Astrocyte (in vitro differentiated cells and primary cell): ENCODE measurements around the gene COA7. TPM values are rescaled to one million over a fixed set of nuclear protein-coding genes. Genes with fewer than 3 reads are reported as not detected.

Source experiments
- DNase-seq: peaks from one replicate; pipeline ENCODE4 v3.0.0-alpha.2; 2010; ENCODE audit warnings: low read depth
- FAIRE-seq: peaks from 2 replicates; lab custom pipeline; 2011; peaks lifted over from hg19 to GRCh38; lab: Jason Lieb, UNC
- H2AFZ ChIP-seq: 2 replicates; pipeline ENCODE4 v1.6.0; 2012; ENCODE audit warnings: low read depth, low read length, inconsistent platforms
- H3K27ac ChIP-seq: 2 replicates; pipeline ENCODE4 v1.5.1; 2011; ENCODE audit warnings: low read depth, low read length, inconsistent platforms
- H3K27me3 ChIP-seq: 2 replicates; pipeline ENCODE4 v1.6.0; 2011; ENCODE audit warnings: low read length, inconsistent platforms; ENCODE audit not compliant: insufficient read depth
- H3K36me3 ChIP-seq: 2 replicates; pipeline ENCODE4 v1.5.1; 2011; ENCODE audit warnings: low read length, inconsistent platforms; ENCODE audit not compliant: insufficient read depth
- H3K4me1 ChIP-seq: 2 replicates; pipeline ENCODE4 v1.5.1; 2011; ENCODE audit warnings: low read length, inconsistent platforms; ENCODE audit not compliant: insufficient read depth
- H3K4me2 ChIP-seq: 2 replicates; pipeline ENCODE4 v1.6.0; 2012; ENCODE audit warnings: low read length, inconsistent platforms
- H3K4me3 ChIP-seq: 2 replicates; pipeline ENCODE4 v1.5.1; 2011; ENCODE audit warnings: low read depth, mild to moderate bottlenecking, low read length, inconsistent platforms; ENCODE audit not compliant: insufficient read depth
- H3K79me2 ChIP-seq: 2 replicates; pipeline ENCODE4 v1.6.0; 2012; ENCODE audit warnings: mild to moderate bottlenecking, low read length, inconsistent platforms; ENCODE audit not compliant: insufficient read depth
- H3K9ac ChIP-seq: 2 replicates; pipeline ENCODE4 v1.6.0; 2012; ENCODE audit warnings: mild to moderate bottlenecking, low read length, inconsistent platforms
- H3K9me3 ChIP-seq: 2 replicates; pipeline ENCODE4 v1.5.1; 2012; ENCODE audit warnings: low read depth, mild to moderate bottlenecking, low read length, inconsistent platforms; ENCODE audit not compliant: insufficient read depth
- H4K20me1 ChIP-seq: 2 replicates; pipeline ENCODE4 v1.6.0; 2012; ENCODE audit warnings: low read length, inconsistent platforms; ENCODE audit not compliant: insufficient read depth
- H3K27ac Mint-ChIP-seq: one replicate; pipeline ENCODE4 v1.8.0; 2021; ENCODE audit warnings: mild to moderate bottlenecking, mixed read lengths; ENCODE audit not compliant: unreplicated experiment
- H3K27me3 Mint-ChIP-seq: one replicate; pipeline ENCODE4 v1.8.0; 2021; ENCODE audit warnings: low read depth, mixed read lengths; ENCODE audit not compliant: unreplicated experiment
- H3K36me3 Mint-ChIP-seq: one replicate; pipeline ENCODE4 v1.8.0; 2021; ENCODE audit warnings: low read depth, mixed read lengths; ENCODE audit not compliant: unreplicated experiment
- H3K4me1 Mint-ChIP-seq: one replicate; pipeline ENCODE4 v1.8.0; 2021; ENCODE audit warnings: low read depth, mixed read lengths; ENCODE audit not compliant: unreplicated experiment
- H3K4me3 Mint-ChIP-seq: one replicate; pipeline ENCODE4 v1.8.0; 2021; ENCODE audit warnings: mild to moderate bottlenecking, moderate library complexity, mixed read lengths; ENCODE audit not compliant: unreplicated experiment
- H3K9me3 Mint-ChIP-seq: one replicate; pipeline ENCODE4 v1.8.0; 2021; ENCODE audit warnings: mild to moderate bottlenecking, mixed read lengths; ENCODE audit not compliant: unreplicated experiment
- EZH2 ChIP-seq: IDR thresholded peaks from 2 replicates; pipeline ENCODE4 v1.6.1; 2012; ENCODE audit warnings: mild to moderate bottlenecking, low read length, inconsistent platforms; ENCODE audit not compliant: insufficient read depth
- total RNA-seq: library from RNA; stranded (reverse); gene quantifications from 2 replicates; pipeline ENCODE4 v1.2.1, GENCODE V29; 2021
- TF ChIP-seq, protein P1 (sequence below): IDR thresholded peaks from 2 replicates; pipeline ENCODE4 v1.5.1; 2011; ENCODE audit warnings: low read depth, mild to moderate bottlenecking, inconsistent platforms, low read length, moderate library complexity; ENCODE audit not compliant: insufficient read depth

COA7 gene
- total RNA-seq, 1 donor from 2014 or later, result 18.4 TPM

DNA sequence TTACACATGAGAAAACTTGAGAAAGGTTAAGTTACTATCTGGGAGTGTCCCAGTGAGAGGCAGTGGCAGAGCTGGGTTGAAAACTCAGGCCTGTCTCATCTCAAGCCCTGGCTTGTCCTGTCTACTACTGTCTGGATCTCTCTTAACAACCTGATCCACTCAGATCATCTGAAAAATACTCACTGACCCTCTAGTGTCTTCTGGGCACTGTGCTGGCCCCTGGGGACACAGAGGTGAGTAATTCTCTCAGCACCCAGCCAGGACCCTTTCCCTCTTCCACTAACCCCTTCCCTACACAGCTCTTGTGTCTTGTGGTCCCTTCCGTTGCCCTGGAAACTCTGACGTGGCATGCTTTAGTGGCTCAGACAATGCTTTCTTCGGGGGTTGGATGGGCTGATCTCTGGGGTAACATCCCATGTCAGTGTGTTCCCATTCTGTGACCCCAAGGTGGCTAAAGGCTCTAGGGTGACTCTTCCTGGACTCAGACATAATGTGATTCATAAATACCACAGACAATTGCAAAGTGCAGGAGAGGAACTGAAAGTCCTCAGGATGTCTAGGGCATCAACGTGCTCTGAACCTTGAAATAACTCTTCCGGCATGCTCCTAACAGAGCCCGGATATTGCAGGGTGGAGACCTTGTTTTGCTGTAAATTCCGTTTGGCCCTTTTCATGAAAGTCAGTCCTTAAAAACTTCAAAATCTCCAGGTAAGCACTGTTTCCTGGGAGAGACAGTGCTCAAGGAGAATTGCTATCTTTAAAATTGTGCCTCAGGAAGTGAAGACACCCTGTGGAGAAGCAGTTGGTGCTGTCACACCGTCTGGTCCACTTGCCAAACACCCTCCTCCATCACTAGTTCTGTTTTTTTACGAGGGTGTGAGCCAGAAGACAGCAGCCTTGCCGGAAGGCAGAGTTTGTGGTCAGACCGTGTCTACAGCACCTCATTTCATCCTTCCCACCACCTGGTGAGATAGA, 61.1 kb downstream of the COA7 start:
- no peak for FAIRE-seq
- no peak overlapping the region for H3K27ac ChIP-seq

DNA sequence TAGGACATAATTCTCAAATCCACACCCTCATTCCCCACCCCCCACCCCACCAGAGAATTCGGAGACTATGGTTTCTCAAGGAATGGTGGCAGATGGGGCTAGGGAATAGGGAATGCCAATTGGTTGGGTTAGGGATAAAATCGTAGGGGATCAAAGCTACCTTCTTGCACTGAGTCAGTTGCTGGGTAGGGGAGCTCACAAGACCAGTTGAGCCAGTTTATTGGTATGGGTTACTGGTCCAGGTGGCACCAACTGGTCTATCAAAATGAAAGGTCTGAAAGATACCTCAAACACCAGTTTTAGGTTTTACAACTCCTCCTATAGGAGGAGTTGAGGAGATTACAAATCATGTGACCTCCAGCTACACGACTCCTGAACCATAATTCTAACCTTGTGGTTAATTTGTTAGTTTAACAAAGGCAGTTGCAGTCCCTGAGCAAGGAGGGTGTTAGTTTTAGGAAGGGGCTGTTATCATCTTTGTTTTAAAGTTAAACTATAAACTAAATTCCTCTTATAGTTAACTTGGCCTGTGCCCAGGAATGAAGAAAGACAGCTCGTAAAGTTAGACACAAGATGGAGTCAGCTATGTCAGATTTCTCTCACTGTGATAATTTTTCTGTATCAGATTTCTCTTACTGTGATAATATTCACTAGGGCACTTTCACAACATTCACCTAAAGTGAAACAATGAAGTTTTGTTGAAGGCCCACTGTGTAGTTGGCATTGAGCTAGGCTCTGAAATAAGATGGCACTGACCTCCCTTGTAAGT, 62.6 kb downstream of the COA7 start:
- no peak overlapping the region for H3K27ac ChIP-seq
- peaks cover 9% of the 10 kb centered on the region for H3K4me1 Mint-ChIP-seq
- no peak overlapping the region for H3K4me3 ChIP-seq
- H3K36me3 ChIP-seq, result no peaks in the 10 kb centered on the region
- H3K27me3 Mint-ChIP-seq, result peaks cover 43% of the 10 kb centered on the region
- DNase-seq, result no peak
- H3K9me3 ChIP-seq, result no peaks in the 10 kb centered on the region
- FAIRE-seq, result no peak
- H3K27me3 ChIP-seq, result peaks cover 32% of the 10 kb centered on the region
- H3K27ac Mint-ChIP-seq, result no peak overlapping the region
- no peaks in the 10 kb centered on the region for H4K20me1 ChIP-seq
- H3K4me2 ChIP-seq, result no peak overlapping the region
- H3K4me1 ChIP-seq, result no peaks in the 10 kb centered on the region
- peaks cover 9% of the 10 kb centered on the region for H3K9me3 Mint-ChIP-seq
- H3K36me3 Mint-ChIP-seq, result no peaks in the 10 kb centered on the region
- H3K79me2 ChIP-seq, result no peaks in the 10 kb centered on the region
- H2AFZ ChIP-seq, result no peak overlapping the region
- no peak overlapping the region for H3K9ac ChIP-seq
- no peak overlapping the region for H3K4me3 Mint-ChIP-seq
- TF ChIP-seq, protein P1, sequence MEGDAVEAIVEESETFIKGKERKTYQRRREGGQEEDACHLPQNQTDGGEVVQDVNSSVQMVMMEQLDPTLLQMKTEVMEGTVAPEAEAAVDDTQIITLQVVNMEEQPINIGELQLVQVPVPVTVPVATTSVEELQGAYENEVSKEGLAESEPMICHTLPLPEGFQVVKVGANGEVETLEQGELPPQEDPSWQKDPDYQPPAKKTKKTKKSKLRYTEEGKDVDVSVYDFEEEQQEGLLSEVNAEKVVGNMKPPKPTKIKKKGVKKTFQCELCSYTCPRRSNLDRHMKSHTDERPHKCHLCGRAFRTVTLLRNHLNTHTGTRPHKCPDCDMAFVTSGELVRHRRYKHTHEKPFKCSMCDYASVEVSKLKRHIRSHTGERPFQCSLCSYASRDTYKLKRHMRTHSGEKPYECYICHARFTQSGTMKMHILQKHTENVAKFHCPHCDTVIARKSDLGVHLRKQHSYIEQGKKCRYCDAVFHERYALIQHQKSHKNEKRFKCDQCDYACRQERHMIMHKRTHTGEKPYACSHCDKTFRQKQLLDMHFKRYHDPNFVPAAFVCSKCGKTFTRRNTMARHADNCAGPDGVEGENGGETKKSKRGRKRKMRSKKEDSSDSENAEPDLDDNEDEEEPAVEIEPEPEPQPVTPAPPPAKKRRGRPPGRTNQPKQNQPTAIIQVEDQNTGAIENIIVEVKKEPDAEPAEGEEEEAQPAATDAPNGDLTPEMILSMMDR, result no peak
- no peak for TF ChIP-seq EZH2

More for the DNA sequence above, 61.1 kb downstream of the COA7 start:
- Mint-ChIP-seq H3K36me3 (no peaks in the 10 kb centered on the region), H3K4me3 (no peak overlapping the region), H3K9me3 (peaks cover 9% of the 10 kb centered on the region), H3K4me1 (peaks cover 11% of the 10 kb centered on the region), H3K27me3 (peaks cover 36% of the 10 kb centered on the region), H3K27ac (peak overlapping the region; percentile 34)
- Histone ChIP-seq H3K4me2 (no peak overlapping the region), H3K4me3 (no peak overlapping the region), H3K36me3 (no peaks in the 10 kb centered on the region), H4K20me1 (no peaks in the 10 kb centered on the region), H3K4me1 (no peaks in the 10 kb centered on the region), H3K9me3 (no peaks in the 10 kb centered on the region), H2AFZ (no peak overlapping the region), H3K9ac (no peak overlapping the region), H3K79me2 (no peaks in the 10 kb centered on the region), H3K27me3 (peaks cover 26% of the 10 kb centered on the region)
- TF ChIP-seq, protein P1, result no peak
- TF ChIP-seq EZH2, result no peak
- no peak for DNase-seq

Other genes with a start within 250 kb of the COA7 start
- 44.8 and 47.0 TPM in 2 replicates for gene TUT4, start 145.3 kb downstream of the COA7 start, total RNA-seq
- gene GPX7, start 96.0 kb downstream of the COA7 start, total RNA-seq, result 4.2 and 5.7 TPM in 2 replicates
- gene SHISAL2A, start 65.2 kb downstream of the COA7 start, total RNA-seq, result not detected in 2 replicates
- 20.4 and 22.1 TPM in 2 replicates for gene ZYG11B, start 28.1 kb upstream of the COA7 start, total RNA-seq
- gene ZYG11A, start 144.4 kb upstream of the COA7 start, total RNA-seq, result 0.24 and 0.30 TPM in 2 replicates
- 6.2 and 9.0 TPM in 2 replicates for gene ECHDC2, start 223.4 kb upstream of the COA7 start, total RNA-seq
- 89.8 and 93.2 TPM in 2 replicates for gene SCP2, start 228.9 kb upstream of the COA7 start, total RNA-seq